Lower lobe of right lung (tissue), 2 donors: Measurements from ENCODE around the gene ITSN1. TPM values are rescaled to one million over a fixed set of nuclear protein-coding genes. Genes with fewer than 3 reads are reported as not detected.

Source experiments
- ATAC-seq, 2 donors: fragments of 200-7000 bp; cut with Tn5 transposase; one replicate each; pipeline ENCODE4 v1.9.1; 2020 to 2022; ENCODE audit warnings: mild to moderate bottlenecking in 2 of 2, moderate library complexity in 2 of 2
- DNase-seq: peaks from one replicate; pipeline ENCODE4 v3.0.0-alpha.2; 2020
- H3K27ac ChIP-seq: fragments of 200-600 bp; one replicate; pipeline ENCODE4 v1.8.0; 2022
- H3K27me3 ChIP-seq: fragments of 200-600 bp; one replicate; pipeline ENCODE4 v1.8.0; 2022; ENCODE audit warnings: low read depth
- H3K36me3 ChIP-seq: fragments of 200-600 bp; one replicate; pipeline ENCODE4 v1.8.0; 2022; ENCODE audit warnings: mild to moderate bottlenecking
- H3K4me1 ChIP-seq: fragments of 200-600 bp; one replicate; pipeline ENCODE4 v1.8.0; 2022
- H3K4me3 ChIP-seq: fragments of 200-600 bp; one replicate; pipeline ENCODE4 v1.8.0; 2022; ENCODE audit warnings: mild to moderate bottlenecking
- H3K9me3 ChIP-seq: fragments of 200-600 bp; one replicate; pipeline ENCODE4 v1.8.0; 2022
- CTCF ChIP-seq: fragments of 200-600 bp; IDR thresholded peaks from one replicate; pipeline ENCODE4 v1.8.0; 2022; ENCODE audit warnings: antibody characterized with exemption, mild to moderate bottlenecking
- intact Hi-C: fragments of 100-400 bp; cut with DNase I; formaldehyde crosslinking; loops from one replicate; pipeline ENCODE4 v1.11.0; 2022
- total RNA-seq: library from RNA; stranded (reverse); fragmentation: NEBNext Ultra II Directional; extraction: Animal tissue kit (Norgen Biotek cat#: 25700); gene quantifications from one replicate; pipeline ENCODE4 v1.2.1, GENCODE V29; 2021
- donor health status: DM: no; HTN: yes; CAD: no; lungs with severe emphysema.

Gene ITSN1
- total RNA-seq, 1 donor from 2014 or later = 31.4 TPM

DNA sequence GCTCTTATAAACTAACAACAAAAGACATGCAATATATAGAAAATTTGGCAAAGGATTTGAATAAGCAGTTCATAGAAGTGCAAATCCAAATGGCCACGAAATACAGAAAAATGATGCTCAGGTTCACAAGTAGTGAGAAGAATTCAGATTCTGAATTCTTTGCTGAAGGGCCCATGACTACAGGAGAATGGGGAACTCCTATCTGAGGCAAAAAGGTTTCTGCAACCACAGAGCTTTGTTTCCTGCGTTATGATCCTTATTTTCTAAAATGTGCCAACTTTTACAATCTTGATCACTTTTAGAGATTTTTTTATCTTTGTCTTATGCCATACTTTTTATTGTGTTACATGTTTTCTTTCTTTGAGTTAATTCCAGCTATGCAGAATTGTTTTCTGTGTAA is 91.3 kb downstream of the ITSN1 start:
- no peaks in the 10 kb centered on the region for H3K36me3 ChIP-seq
- ATAC-seq (no peak), DNase-seq (no peak)
- H3K27me3 ChIP-seq = no peaks in the 10 kb centered on the region
- H3K4me3 ChIP-seq = no peak overlapping the region
- no peak overlapping the region for H3K27ac ChIP-seq
- no peaks in the 10 kb centered on the region for H3K4me1 ChIP-seq
- TF ChIP-seq CTCF = no peak
- no peaks in the 10 kb centered on the region for H3K9me3 ChIP-seq
- intact Hi-C loops = no loop called here

- intact Hi-C loops = no loop called here
- Histone ChIP-seq H3K27ac (no peak overlapping the region), H3K9me3 (no peaks in the 10 kb centered on the region), H3K4me3 (no peak overlapping the region), H3K36me3 (no peaks in the 10 kb centered on the region), H3K27me3 (no peaks in the 10 kb centered on the region), H3K4me1 (no peaks in the 10 kb centered on the region)
- TF ChIP-seq CTCF = no peak
- DNase-seq = no peak
- no peak for ATAC-seq
These were observed 92.0 kb downstream of the ITSN1 start for GRCh38 chr21:33734291-33734690.

DNA sequence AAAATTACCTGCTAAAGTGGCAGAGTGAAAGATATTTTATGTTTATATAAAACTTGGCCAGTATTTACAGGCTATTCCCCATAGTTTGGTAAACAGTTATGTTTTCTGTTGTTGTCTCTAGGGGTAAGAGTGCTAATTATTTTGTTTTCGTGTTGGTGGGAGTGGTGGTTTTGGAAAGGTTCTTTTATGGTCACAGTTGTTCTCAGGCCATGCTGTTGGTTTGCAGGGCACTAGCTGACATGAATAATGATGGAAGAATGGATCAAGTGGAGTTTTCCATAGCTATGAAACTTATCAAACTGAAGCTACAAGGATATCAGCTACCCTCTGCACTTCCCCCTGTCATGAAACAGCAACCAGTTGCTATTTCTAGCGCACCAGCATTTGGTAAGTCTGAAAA is 92.5 kb downstream of the ITSN1 start:
- no peak for DNase-seq
- ATAC-seq = no peak

GRCh38 chr21:33736569-33736968 is 94.3 kb downstream of the ITSN1 start:
- Histone ChIP-seq H3K4me1 (no peaks in the 10 kb centered on the region), H3K36me3 (no peaks in the 10 kb centered on the region), H3K9me3 (no peaks in the 10 kb centered on the region), H3K27me3 (no peaks in the 10 kb centered on the region), H3K4me3 (no peak overlapping the region), H3K27ac (no peak overlapping the region)
- TF ChIP-seq CTCF = no peak
- intact Hi-C loops = no loop called here
- no peak for DNase-seq
- no peak for ATAC-seq

More for the DNA sequence above, 92.5 kb downstream of the ITSN1 start:
- Histone ChIP-seq H3K36me3 (no peaks in the 10 kb centered on the region), H3K4me1 (no peaks in the 10 kb centered on the region), H3K27ac (no peak overlapping the region), H3K27me3 (no peaks in the 10 kb centered on the region), H3K4me3 (no peak overlapping the region), H3K9me3 (no peaks in the 10 kb centered on the region)
- intact Hi-C loops = no loop called here
- no peak for TF ChIP-seq CTCF

- Histone ChIP-seq H3K4me1 (no peaks in the 10 kb centered on the region), H3K9me3 (no peaks in the 10 kb centered on the region), H3K4me3 (no peak overlapping the region), H3K27ac (no peak overlapping the region), H3K36me3 (no peaks in the 10 kb centered on the region), H3K27me3 (no peaks in the 10 kb centered on the region)
- TF ChIP-seq CTCF = no peak
- ATAC-seq (no peak), DNase-seq (no peak)
- intact Hi-C loops = no loop called here
These were observed 97.4 kb downstream of the ITSN1 start for GRCh38 chr21:33739701-33740100.

GRCh38 chr21:33747420-33747819 is 105.1 kb downstream of the ITSN1 start:
- Histone ChIP-seq H3K4me3 (no peak overlapping the region), H3K27me3 (no peaks in the 10 kb centered on the region), H3K27ac (no peak overlapping the region), H3K36me3 (no peaks in the 10 kb centered on the region), H3K4me1 (no peaks in the 10 kb centered on the region), H3K9me3 (peaks cover 11% of the 10 kb centered on the region)
- intact Hi-C loops = no loop called here
- TF ChIP-seq CTCF = no peak
- ATAC-seq = no peak
- no peak for DNase-seq
